H1 (cell line): ENCODE data around the gene LAMC1. TPM values are rescaled to one million over a fixed set of nuclear protein-coding genes. Genes with fewer than 3 reads are reported as not detected.

Source experiments
- CTCF ChIA-PET: fragments of 300-600 bp; sonication (Branson Sonifier 250); formaldehyde crosslinking; loops from one replicate; lab custom pipeline; 2021; ENCODE audit not compliant: partially characterized antibody; lab: Charles Lee
- POLR2A ChIA-PET: fragments of 300-600 bp; sonication (Branson Sonifier 250); formaldehyde crosslinking; loops from one replicate; lab custom pipeline; 2021; ENCODE audit warnings: inconsistent platforms; ENCODE audit not compliant: partially characterized antibody; lab: Charles Lee
- DNase-seq, 2 experiments: peaks; one replicate each; pipeline versions ENCODE4 v3.0.0 to v3.0.0-alpha.2; 2010 to 2022; ENCODE audit warnings: low spot score in 2 of 2, low read depth in 1 of 2, mixed read lengths in 1 of 2
- FAIRE-seq: peaks from 2 replicates; lab custom pipeline; 2011; peaks lifted over from hg19 to GRCh38; lab: Jason Lieb, UNC
- H2AFZ ChIP-seq: 2 replicates; pipeline ENCODE4 v1.8.1; 2012; ENCODE audit warnings: low read length, inconsistent platforms
- H2AK5ac ChIP-seq: 2 replicates; pipeline ENCODE4 v1.6.1; 2013; ENCODE audit warnings: low read depth, low read length
- H2BK120ac ChIP-seq: replicated peaks from 2 replicates; pipeline ENCODE3; 2013; ENCODE audit warnings: low read depth, low read length, inconsistent platforms
- H2BK12ac ChIP-seq: 2 replicates; pipeline ENCODE4 v1.6.1; 2013; ENCODE audit warnings: low read depth, low read length
- H2BK15ac ChIP-seq: 2 replicates; pipeline ENCODE4 v1.6.1; 2013; ENCODE audit warnings: low read length
- H2BK20ac ChIP-seq: 2 replicates; pipeline ENCODE4 v1.6.1; 2013; ENCODE audit warnings: low read length
- H2BK5ac ChIP-seq: 2 replicates; pipeline ENCODE4 v1.6.1; 2013; ENCODE audit warnings: low read depth, low read length
- H3K14ac ChIP-seq: 2 replicates; pipeline ENCODE4 v1.6.1; 2013; ENCODE audit warnings: inconsistent platforms; ENCODE audit not compliant: insufficient read length
- H3K18ac ChIP-seq: 2 replicates; pipeline ENCODE4 v1.6.1; 2013; ENCODE audit warnings: low read length; ENCODE audit errors: extremely low read depth
- H3K23ac ChIP-seq: 2 replicates; pipeline ENCODE4 v1.6.1; 2013; ENCODE audit warnings: inconsistent platforms; ENCODE audit not compliant: insufficient read length
- H3K23me2 ChIP-seq: 2 replicates; pipeline ENCODE4 v1.6.1; 2013; ENCODE audit warnings: low read depth, low read length
- H3K27ac ChIP-seq: 2 replicates; pipeline ENCODE4 v1.6.1; 2011; ENCODE audit warnings: low read depth, low read length, inconsistent platforms
- H3K27me3 ChIP-seq, 4 experiments: replicated peaks in 1 of 4; 1 replicate in 1 of 4; 2 replicates in 3 of 4; pipeline versions ENCODE4 v1.6.1 to v1.8.1; 2011 to 2013; ENCODE audit warnings: low read length in 3 of 4, mild to moderate bottlenecking in 3 of 4, inconsistent platforms in 2 of 4, mixed read lengths in 2 of 4, moderate library complexity in 1 of 4; ENCODE audit not compliant: control insufficient read depth in 3 of 4, insufficient read depth in 3 of 4; ENCODE audit errors: extremely low read depth in 1 of 4
- H3K36me3 ChIP-seq, 4 experiments: 2 replicates each; pipeline versions ENCODE4 v1.6.1 to v1.8.1; 2011 to 2013; ENCODE audit warnings: mild to moderate bottlenecking in 4 of 4, low read length in 3 of 4, moderate library complexity in 2 of 4, control low read depth in 1 of 4, inconsistent platforms in 1 of 4; ENCODE audit not compliant: insufficient read depth in 4 of 4, control insufficient read depth in 2 of 4
- H3K4ac ChIP-seq: replicated peaks from 2 replicates; pipeline ENCODE3; 2013; ENCODE audit warnings: low read length, low read depth, mixed read lengths, inconsistent platforms; ENCODE audit not compliant: insufficient read length
- H3K4me1 ChIP-seq, 4 experiments: replicated peaks in 1 of 4; 1 replicate in 1 of 4; 2 replicates in 3 of 4; pipeline versions ENCODE4 v1.6.1 to v1.8.1; 2011 to 2013; ENCODE audit warnings: low read length in 3 of 4, inconsistent platforms in 2 of 4, mixed read lengths in 1 of 4; ENCODE audit not compliant: insufficient read depth in 4 of 4, control insufficient read depth in 3 of 4
- H3K4me2 ChIP-seq, 2 experiments: 2 replicates each; pipeline versions ENCODE4 v1.6.1 to v1.8.1; 2011 to 2013; ENCODE audit warnings: low read depth in 2 of 2, low read length in 2 of 2, control low read depth in 1 of 2, inconsistent platforms in 1 of 2, mild to moderate bottlenecking in 1 of 2; ENCODE audit not compliant: insufficient read depth in 1 of 2
- H3K4me3 ChIP-seq, 4 experiments: fragments of 200-600, 300-600 bp in 1 of 4; sonication (generic), shearing (Covaris generic), sonication (Bioruptor Twin) in 1 of 4; 2 replicates each; pipeline versions ENCODE4 v1.5.1 to v1.8.1; 2011 to 2016; ENCODE audit warnings: low read length in 4 of 4, low read depth in 3 of 4, control low read depth in 2 of 4, inconsistent platforms in 2 of 4, mild to moderate bottlenecking in 2 of 4, mixed read lengths in 1 of 4, moderate library complexity in 1 of 4; ENCODE audit not compliant: insufficient read depth in 2 of 4; ENCODE audit errors: extremely low read depth in 1 of 4
- H3K56ac ChIP-seq: replicated peaks from 2 replicates; pipeline ENCODE3; 2013; ENCODE audit warnings: low read depth, mild to moderate bottlenecking, mixed read lengths, low read length, inconsistent platforms; ENCODE audit not compliant: insufficient read length
- H3K79me1 ChIP-seq: 2 replicates; pipeline ENCODE4 v1.6.1; 2013; ENCODE audit warnings: low read depth, low read length, control low read depth
- H3K79me2 ChIP-seq, 2 experiments: 2 replicates each; pipeline versions ENCODE4 v1.6.1 to v1.8.1; 2012 to 2013; ENCODE audit warnings: low read length in 2 of 2, mild to moderate bottlenecking in 2 of 2, inconsistent platforms in 1 of 2; ENCODE audit not compliant: insufficient read depth in 2 of 2, control insufficient read depth in 1 of 2
- H3K9ac ChIP-seq, 4 experiments: replicated peaks in 1 of 4; 1 replicate in 1 of 4; 2 replicates in 3 of 4; pipeline versions ENCODE4 v1.6.1 to v1.8.1; 2011 to 2013; ENCODE audit warnings: low read depth in 3 of 4, low read length in 3 of 4, control low read depth in 2 of 4, mild to moderate bottlenecking in 2 of 4, moderate library complexity in 2 of 4, inconsistent platforms in 1 of 4; ENCODE audit errors: extremely low read depth in 1 of 4
- H3K9me3 ChIP-seq, 2 experiments: 2 replicates each; pipeline versions ENCODE4 v1.6.1 to v1.8.1; 2012 to 2013; ENCODE audit warnings: mild to moderate bottlenecking in 2 of 2, moderate library complexity in 2 of 2, control low read depth in 1 of 2, inconsistent platforms in 1 of 2, low read depth in 1 of 2, low read length in 1 of 2, mixed read lengths in 1 of 2; ENCODE audit not compliant: insufficient read depth in 2 of 2
- H4K20me1 ChIP-seq, 2 experiments: replicated peaks in 1 of 2; 2 replicates each; pipeline versions ENCODE3 to v1.8.1; 2011 to 2013; ENCODE audit warnings: inconsistent platforms in 2 of 2, low read length in 2 of 2, mild to moderate bottlenecking in 1 of 2; ENCODE audit not compliant: insufficient read depth in 2 of 2, control insufficient read depth in 1 of 2
- H4K5ac ChIP-seq: 2 replicates; pipeline ENCODE4 v1.6.1; 2013; ENCODE audit warnings: low read length, low read depth, mixed read lengths, inconsistent platforms; ENCODE audit not compliant: insufficient read length
- H4K8ac ChIP-seq: 2 replicates; pipeline ENCODE4 v1.8.0; 2013; ENCODE audit warnings: mild to moderate bottlenecking, moderate library complexity, low read length, inconsistent platforms; ENCODE audit not compliant: insufficient read depth; ENCODE audit errors: extremely low read depth
- H4K91ac ChIP-seq: replicated peaks from 2 replicates; pipeline ENCODE3; 2013; ENCODE audit warnings: low read length, mixed read lengths, inconsistent platforms; ENCODE audit not compliant: insufficient read length
- CHD2 ChIP-seq: IDR thresholded peaks from 2 replicates; pipeline ENCODE4 v1.6.1; 2012; ENCODE audit warnings: low read length, improper control_type of control experiment
- GABPA ChIP-seq: IDR thresholded peaks from 2 replicates; pipeline ENCODE4 v1.6.1; 2011; ENCODE audit warnings: mild to moderate bottlenecking, low read length, moderate library complexity, borderline replicate concordance; ENCODE audit not compliant: insufficient read depth
- NANOG ChIP-seq: IDR thresholded peaks from 2 replicates; pipeline ENCODE4 v1.6.1; 2011; ENCODE audit warnings: low read length, low read depth, mild to moderate bottlenecking, inconsistent platforms; ENCODE audit not compliant: insufficient read depth, poor library complexity, severe bottlenecking
- RNF2 ChIP-seq: fragments of 200-900, 300-1000 bp; sonication (generic); IDR thresholded peaks from 2 replicates; pipeline ENCODE4 v1.7.1; 2016; ENCODE audit warnings: borderline replicate concordance, low read depth, mild to moderate bottlenecking, antibody characterized with exemption, low read length; ENCODE audit not compliant: poor library complexity, severe bottlenecking; ENCODE audit errors: missing control alignments
- SAP30 ChIP-seq: fragments of 300-600 bp; sonication (generic); IDR thresholded peaks from 2 replicates; pipeline ENCODE4 v1.7.1; 2012; ENCODE audit warnings: low read length, moderate library complexity, mild to moderate bottlenecking, inconsistent platforms; ENCODE audit not compliant: insufficient read depth, insufficient replicate concordance
- SP1 ChIP-seq: IDR thresholded peaks from 2 replicates; pipeline ENCODE4 v1.6.1; 2011; ENCODE audit warnings: low read depth, low read length
- SP4 ChIP-seq: IDR thresholded peaks from 2 replicates; pipeline ENCODE4 v1.6.1; 2012; ENCODE audit warnings: low read length, inconsistent platforms
- ZNF274 ChIP-seq: IDR thresholded peaks from 2 replicates; pipeline ENCODE4 v1.7.0; 2012; ENCODE audit warnings: low read length, borderline replicate concordance; ENCODE audit errors: extremely low read depth
- WGBS, 2 experiments: shearing (Covaris generic) in 1 of 2; methylation state at CpG; one replicate each; pipeline versions ENCODE4 v1.1.6 to v1.1.7; 2013 to 2015; ENCODE audit warnings: low lambda C conversion rate in 2 of 2, mixed read lengths in 2 of 2, inconsistent platforms in 1 of 2, low coverage in 1 of 2, missing lambda C conversion rate in 1 of 2; ENCODE audit not compliant: insufficient replicate concordance in 2 of 2, insufficient coverage in 1 of 2, insufficient read length in 1 of 2; ENCODE audit errors: extremely low coverage in 1 of 2, missing lambda C conversion rate in 1 of 2; 5-methylcytosine and 5-hydroxymethylcytosine counted together
- polyA plus RNA-seq, 7 experiments: library from polyadenylated mRNA; depleted of rRNA in 3 of 7; stranded (reverse) in 5 of 7; unstranded in 2 of 7; fragments of >200 nt in 5 of 7; fragments of 200-250 nt in 2 of 7; gene quantifications; 1 replicate in 5 of 7; 2 replicates in 1 of 7; 4 replicates in 1 of 7; pipeline versions ENCODE4 v1.2.1 to v1.2.3, GENCODE V29; 2011 to 2013; ENCODE audit warnings: missing spikeins in 2 of 7, mixed read lengths in 2 of 7
- total RNA-seq: library from RNA; stranded (reverse); fragmentation: NEBNext Ultra II Directional; extraction: Animal tissue kit (Norgen Biotek cat#: 25700); gene quantifications from 2 replicates; pipeline ENCODE4 v1.2.1, GENCODE V29; 2021
- TF ChIP-seq, protein P1 (sequence below): IDR thresholded peaks from 2 replicates; pipeline ENCODE4 v1.6.1; 2012; ENCODE audit warnings: inconsistent platforms
- TF ChIP-seq, protein P2 (sequence below): IDR thresholded peaks from 2 replicates; pipeline ENCODE4 v1.6.1; 2012; ENCODE audit warnings: low read length, inconsistent platforms

The LAMC1 gene
- total and polyA plus RNA-seq, 2 of the 8 experiments (the other 6 are each of a cell fraction or from before 2014, with no cell fraction given): 47.6 to 90.3 TPM

DNA sequence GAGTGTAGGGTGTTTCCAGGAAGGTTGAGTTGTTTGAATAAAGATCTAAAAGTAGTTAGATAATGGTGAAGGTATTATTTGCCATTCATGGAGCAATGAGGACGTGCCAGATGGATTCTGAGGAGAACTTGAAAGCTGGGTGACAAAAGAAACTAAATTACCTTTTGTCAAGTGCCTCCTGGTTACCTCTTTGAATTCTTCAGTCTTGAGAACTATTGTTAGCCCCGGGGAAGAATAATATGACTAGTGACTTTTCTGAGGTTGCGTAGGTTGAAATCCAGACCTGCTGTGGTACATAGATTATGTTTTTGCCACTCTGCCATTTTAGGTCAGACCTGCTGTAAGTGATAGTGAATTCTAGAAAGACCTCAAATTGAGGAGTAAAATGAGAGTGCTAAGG is 11.5 kb downstream of the LAMC1 start:
- peaks cover 4 to 11% of the 10 kb centered on the region in 2 experiments for H4K20me1 ChIP-seq
- no peak overlapping the region for H3K23ac ChIP-seq
- H3K4me2 ChIP-seq: no peak overlapping the region
- peaks cover 0 to 52% of the 10 kb centered on the region in 2 experiments; a peak in 2 of 4 replicates for H3K79me2 ChIP-seq
- POLR2A ChIA-PET: interaction anchor here (0.9 kb wide), 1 partner anchor 9 kb away, joined by 3 read pairs; no protein-coding TSS in a partner anchor
- no peak overlapping the region for H3K18ac ChIP-seq
- no peak overlapping the region for H3K14ac ChIP-seq
- H3K4ac ChIP-seq: no peak overlapping the region
- no peak overlapping the region for H2BK20ac ChIP-seq
- CTCF ChIA-PET: interaction anchor here (1.0 kb wide), 1 partner anchor 15 kb away, joined by 3 read pairs; no protein-coding TSS in a partner anchor
- no peaks in the 10 kb centered on the region for H3K36me3 ChIP-seq
- peaks cover 0 to 6% (median 3%) of the 10 kb centered on the region in 4 experiments; a peak in 3 of 7 replicates for H3K4me1 ChIP-seq
- H3K27ac ChIP-seq: no peak overlapping the region
- H3K9ac ChIP-seq: no peak overlapping the region
- no peak overlapping the region for H2AK5ac ChIP-seq
- no peak overlapping the region for H3K4me3 ChIP-seq
- no peaks in the 10 kb centered on the region; the same call in 1 of the 2 replicates for H3K79me1 ChIP-seq
- no peak overlapping the region for H4K5ac ChIP-seq
- no peak overlapping the region for H3K56ac ChIP-seq
- H2BK12ac ChIP-seq: no peak overlapping the region
- 85% methylated on average over 3 of the region's 3 CpGs; no CpG with 5 or more reads in 1 of the 2 experiments for WGBS, 2 experiments
- no peak overlapping the region for H2AFZ ChIP-seq
- H4K91ac ChIP-seq: no peak overlapping the region
- no peaks in the 10 kb centered on the region for H3K9me3 ChIP-seq
- no peak for FAIRE-seq
- DNase-seq: no peak
- H3K23me2 ChIP-seq: no peaks in the 10 kb centered on the region
- H2BK5ac ChIP-seq: no peak overlapping the region
- H2BK120ac ChIP-seq: no peak overlapping the region
- no peak overlapping the region for H2BK15ac ChIP-seq
- H4K8ac ChIP-seq: no peak overlapping the region
- no peaks in the 10 kb centered on the region for H3K27me3 ChIP-seq
- TF ChIP-seq GABPA (no peak), SP1 (no peak), SP4 (no peak), CHD2 (no peak), SAP30 (no peak), RNF2 (no peak), NANOG (no peak), ZNF274 (no peak)
- TF ChIP-seq, protein P1, sequence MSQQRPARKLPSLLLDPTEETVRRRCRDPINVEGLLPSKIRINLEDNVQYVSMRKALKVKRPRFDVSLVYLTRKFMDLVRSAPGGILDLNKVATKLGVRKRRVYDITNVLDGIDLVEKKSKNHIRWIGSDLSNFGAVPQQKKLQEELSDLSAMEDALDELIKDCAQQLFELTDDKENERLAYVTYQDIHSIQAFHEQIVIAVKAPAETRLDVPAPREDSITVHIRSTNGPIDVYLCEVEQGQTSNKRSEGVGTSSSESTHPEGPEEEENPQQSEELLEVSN: no peak
- TF ChIP-seq, protein P2, sequence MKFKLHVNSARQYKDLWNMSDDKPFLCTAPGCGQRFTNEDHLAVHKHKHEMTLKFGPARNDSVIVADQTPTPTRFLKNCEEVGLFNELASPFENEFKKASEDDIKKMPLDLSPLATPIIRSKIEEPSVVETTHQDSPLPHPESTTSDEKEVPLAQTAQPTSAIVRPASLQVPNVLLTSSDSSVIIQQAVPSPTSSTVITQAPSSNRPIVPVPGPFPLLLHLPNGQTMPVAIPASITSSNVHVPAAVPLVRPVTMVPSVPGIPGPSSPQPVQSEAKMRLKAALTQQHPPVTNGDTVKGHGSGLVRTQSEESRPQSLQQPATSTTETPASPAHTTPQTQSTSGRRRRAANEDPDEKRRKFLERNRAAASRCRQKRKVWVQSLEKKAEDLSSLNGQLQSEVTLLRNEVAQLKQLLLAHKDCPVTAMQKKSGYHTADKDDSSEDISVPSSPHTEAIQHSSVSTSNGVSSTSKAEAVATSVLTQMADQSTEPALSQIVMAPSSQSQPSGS: no peak
